Smooth muscle cell (in vitro differentiated cells): Measurements from ENCODE around the gene SHMT2. TPM values are rescaled to one million over a fixed set of nuclear protein-coding genes. Genes with fewer than 3 reads are reported as not detected.

Experiments used
- DNase-seq: peaks from one replicate; lab custom pipeline; 2025; ENCODE audit not compliant: unreplicated experiment; lab: John Stamatoyannopoulos, UW
- H2AFZ ChIP-seq: fragments of 200-600 bp; sonication (generic); 2 replicates; pipeline ENCODE4 v1.6.0; 2016; ENCODE audit warnings: antibody characterized with exemption, low read depth, mild to moderate bottlenecking
- H3F3A ChIP-seq: fragments of 200-600 bp; sonication (generic); 2 replicates; pipeline ENCODE4 v1.6.0; 2017; ENCODE audit warnings: antibody characterized with exemption, low read depth
- H3K27ac ChIP-seq: fragments of 200-600 bp; sonication (generic); 2 replicates; pipeline ENCODE4 v1.5.1; 2016; ENCODE audit warnings: low read depth, mild to moderate bottlenecking
- H3K27me3 ChIP-seq: fragments of 200-600 bp; sonication (generic); 2 replicates; pipeline ENCODE4 v1.6.1; 2016; ENCODE audit warnings: low read depth, mild to moderate bottlenecking
- H3K36me3 ChIP-seq: fragments of 200-600 bp; sonication (generic); 2 replicates; pipeline ENCODE4 v1.5.1; 2016; ENCODE audit warnings: low read depth
- H3K4me1 ChIP-seq: fragments of 200-600 bp; sonication (generic); 2 replicates; pipeline ENCODE4 v1.5.1; 2016; ENCODE audit warnings: low read depth
- H3K4me2 ChIP-seq: fragments of 200-600 bp; sonication (generic); 2 replicates; pipeline ENCODE4 v1.6.0; 2016; ENCODE audit warnings: mild to moderate bottlenecking
- H3K4me3 ChIP-seq: fragments of 200-600 bp; sonication (generic); 2 replicates; pipeline ENCODE4 v1.5.1; 2016; ENCODE audit warnings: mild to moderate bottlenecking
- H3K79me2 ChIP-seq: fragments of 200-600 bp; sonication (generic); 2 replicates; pipeline ENCODE4 v1.6.0; 2016; ENCODE audit warnings: low read depth, mild to moderate bottlenecking
- H3K9ac ChIP-seq: fragments of 200-600 bp; sonication (generic); 2 replicates; pipeline ENCODE4 v1.6.0; 2016; ENCODE audit warnings: low read depth
- H3K9me3 ChIP-seq: fragments of 200-600 bp; sonication (generic); replicated peaks from 2 replicates; pipeline ENCODE4 v1.5.1; 2016; ENCODE audit warnings: low read depth
- H4K20me1 ChIP-seq: fragments of 200-600 bp; sonication (generic); 2 replicates; pipeline ENCODE4 v1.6.0; 2016; ENCODE audit warnings: low read depth
- WGBS: methylation state at CpG from one replicate; pipeline ENCODE4 v1.1.7; 2016; ENCODE audit warnings: low lambda C conversion rate; 5-methylcytosine and 5-hydroxymethylcytosine counted together
- polyA plus RNA-seq: library from polyadenylated mRNA; unstranded; fragments of >200 nt; fragmentation: Nextera tagmentation; extraction: Ambion mirVana; gene quantifications from 2 replicates; pipeline ENCODE4 v1.2.1, GENCODE V29; 2016
- total RNA-seq: library from RNA; depleted of rRNA; stranded (reverse); fragments of >200 nt; gene quantifications from 2 replicates; pipeline ENCODE4 v1.2.3, GENCODE V29; 2014
- TF ChIP-seq, protein P1 (sequence below): fragments of 200-600 bp; sonication (generic); IDR thresholded peaks from 2 replicates; pipeline ENCODE4 v1.5.1; 2017; ENCODE audit warnings: borderline replicate concordance, mild to moderate bottlenecking, antibody characterized with exemption; ENCODE audit not compliant: insufficient read depth, poor library complexity, severe bottlenecking

Gene SHMT2
- total and polyA plus RNA-seq, 2 experiments from 2014 or later: 107 to 117 TPM

DNA sequence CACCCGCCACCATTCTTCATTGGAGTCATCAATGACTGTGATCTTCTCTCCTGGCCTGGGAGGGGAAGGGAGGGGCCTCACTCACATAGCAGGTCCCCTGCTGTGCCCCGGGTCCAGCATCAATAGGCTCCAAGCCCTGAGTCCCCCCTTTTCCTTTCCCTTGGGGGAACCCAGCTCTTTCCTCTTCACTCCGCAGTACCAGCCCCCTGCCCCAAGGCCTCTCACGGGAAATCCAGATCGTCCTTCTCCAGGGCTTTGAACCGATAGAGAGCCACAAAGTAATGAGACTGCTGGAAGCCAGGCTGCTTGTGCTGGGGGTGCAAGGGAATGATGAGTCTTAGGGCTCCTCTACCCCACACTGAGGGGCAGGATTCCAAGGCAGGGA lies 14.8 kb downstream of the SHMT2 start:
- no peaks in the 10 kb centered on the region for H3K36me3 ChIP-seq
- no peak overlapping the region for H2AFZ ChIP-seq
- no peak for DNase-seq
- H3K79me2 ChIP-seq: no peaks in the 10 kb centered on the region
- H3K4me1 ChIP-seq: peaks cover 28% of the 10 kb centered on the region
- TF ChIP-seq, protein P1, sequence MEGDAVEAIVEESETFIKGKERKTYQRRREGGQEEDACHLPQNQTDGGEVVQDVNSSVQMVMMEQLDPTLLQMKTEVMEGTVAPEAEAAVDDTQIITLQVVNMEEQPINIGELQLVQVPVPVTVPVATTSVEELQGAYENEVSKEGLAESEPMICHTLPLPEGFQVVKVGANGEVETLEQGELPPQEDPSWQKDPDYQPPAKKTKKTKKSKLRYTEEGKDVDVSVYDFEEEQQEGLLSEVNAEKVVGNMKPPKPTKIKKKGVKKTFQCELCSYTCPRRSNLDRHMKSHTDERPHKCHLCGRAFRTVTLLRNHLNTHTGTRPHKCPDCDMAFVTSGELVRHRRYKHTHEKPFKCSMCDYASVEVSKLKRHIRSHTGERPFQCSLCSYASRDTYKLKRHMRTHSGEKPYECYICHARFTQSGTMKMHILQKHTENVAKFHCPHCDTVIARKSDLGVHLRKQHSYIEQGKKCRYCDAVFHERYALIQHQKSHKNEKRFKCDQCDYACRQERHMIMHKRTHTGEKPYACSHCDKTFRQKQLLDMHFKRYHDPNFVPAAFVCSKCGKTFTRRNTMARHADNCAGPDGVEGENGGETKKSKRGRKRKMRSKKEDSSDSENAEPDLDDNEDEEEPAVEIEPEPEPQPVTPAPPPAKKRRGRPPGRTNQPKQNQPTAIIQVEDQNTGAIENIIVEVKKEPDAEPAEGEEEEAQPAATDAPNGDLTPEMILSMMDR: no peak
- WGBS: 84% methylated on average over 6 of the region's 6 CpGs
- H3K4me3 ChIP-seq: no peak overlapping the region
- H3K27ac ChIP-seq: no peak overlapping the region
- H3K27me3 ChIP-seq: peaks cover 18% of the 10 kb centered on the region
- no peaks in the 10 kb centered on the region for H3K9me3 ChIP-seq
- no peaks in the 10 kb centered on the region for H3F3A ChIP-seq
- no peak overlapping the region for H3K4me2 ChIP-seq
- H3K9ac ChIP-seq: no peak overlapping the region
- H4K20me1 ChIP-seq: peaks cover 35% of the 10 kb centered on the region

DNA sequence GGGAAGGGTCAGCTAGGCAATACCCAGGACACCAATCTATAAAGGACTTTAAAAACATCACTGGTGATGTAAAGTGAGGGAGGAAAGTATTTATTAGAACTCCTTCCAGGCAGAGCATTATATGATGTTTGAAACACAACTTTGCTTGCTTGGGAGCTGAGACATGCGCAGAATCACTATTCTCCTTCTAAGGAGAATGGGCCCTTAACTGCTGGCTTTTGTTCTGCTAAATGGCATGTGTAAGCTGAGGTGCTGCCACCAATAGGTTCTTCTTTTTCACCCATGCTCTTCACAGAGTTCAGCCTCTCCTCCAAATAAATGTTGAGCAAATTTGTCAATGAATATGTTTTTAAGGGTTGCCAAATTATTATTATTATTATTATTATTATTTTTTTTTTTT lies 17.5 kb downstream of the SHMT2 start:
- peaks cover 21% of the 10 kb centered on the region for H4K20me1 ChIP-seq
- H3K36me3 ChIP-seq: no peaks in the 10 kb centered on the region
- H3K4me1 ChIP-seq: peaks cover 8% of the 10 kb centered on the region
- H3F3A ChIP-seq: no peaks in the 10 kb centered on the region
- no peak overlapping the region for H3K27ac ChIP-seq
- H2AFZ ChIP-seq: no peak overlapping the region
- 65% methylated on average over 1 of the region's 1 CpG for WGBS
- H3K9ac ChIP-seq: no peak overlapping the region
- H3K4me2 ChIP-seq: no peak overlapping the region
- no peak overlapping the region for H3K4me3 ChIP-seq
- no peaks in the 10 kb centered on the region for H3K79me2 ChIP-seq
- H3K27me3 ChIP-seq: peaks cover 8% of the 10 kb centered on the region
- TF ChIP-seq, protein P1: no peak
- no peaks in the 10 kb centered on the region for H3K9me3 ChIP-seq
- no peak for DNase-seq

DNA sequence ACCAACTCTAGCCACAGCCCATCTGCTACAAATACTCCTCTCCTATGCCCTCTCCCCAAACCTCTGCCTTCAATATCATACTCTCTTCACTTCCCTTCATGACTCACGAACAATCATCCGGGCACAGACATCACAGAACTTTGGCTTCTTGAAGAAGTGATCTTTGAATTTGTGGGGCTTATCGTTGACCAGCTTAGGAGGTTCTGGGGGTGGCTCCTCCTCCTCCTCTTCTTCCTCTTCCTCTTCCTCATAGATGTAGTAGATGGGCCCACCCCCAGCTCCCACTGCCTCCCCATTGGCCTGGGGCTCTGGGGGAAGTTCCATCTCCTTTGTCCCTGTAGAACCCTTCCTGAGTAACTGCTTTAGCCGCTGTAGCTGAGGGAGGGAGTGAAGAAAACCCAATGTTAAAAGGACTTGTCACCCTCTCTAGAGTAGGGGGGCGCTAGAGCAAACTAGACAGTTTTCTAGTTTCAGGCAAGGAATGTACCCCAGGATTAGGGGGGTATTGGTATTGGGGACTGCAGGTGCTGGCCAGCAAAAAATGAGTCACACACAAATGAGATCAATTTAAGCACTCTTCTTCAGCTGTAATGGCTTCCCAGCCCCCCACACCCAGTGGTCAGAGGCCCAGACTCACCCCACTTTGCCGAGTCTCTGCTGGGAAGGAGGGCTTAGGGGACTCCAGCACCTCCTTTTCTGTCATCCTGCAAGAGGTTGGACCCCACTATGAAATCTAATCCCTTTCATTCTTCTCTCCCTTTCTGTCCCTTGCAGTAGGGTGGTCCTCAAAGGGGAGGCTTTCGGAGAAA lies 19.6 kb downstream of the SHMT2 start:
- no peaks in the 10 kb centered on the region for H3K27me3 ChIP-seq
- TF ChIP-seq, protein P1: no peak
- H3K4me3 ChIP-seq: no peak overlapping the region
- no peak overlapping the region for H3K4me2 ChIP-seq
- no peaks in the 10 kb centered on the region for H3K36me3 ChIP-seq
- WGBS: 90% methylated on average over 7 of the region's 7 CpGs
- peaks cover 5% of the 10 kb centered on the region for H4K20me1 ChIP-seq
- no peaks in the 10 kb centered on the region for H3K4me1 ChIP-seq
- no peaks in the 10 kb centered on the region for H3F3A ChIP-seq
- H3K27ac ChIP-seq: no peak overlapping the region
- H3K9ac ChIP-seq: no peak overlapping the region
- H2AFZ ChIP-seq: no peak overlapping the region
- H3K9me3 ChIP-seq: no peaks in the 10 kb centered on the region
- no peaks in the 10 kb centered on the region for H3K79me2 ChIP-seq
- no peak for DNase-seq

DNA sequence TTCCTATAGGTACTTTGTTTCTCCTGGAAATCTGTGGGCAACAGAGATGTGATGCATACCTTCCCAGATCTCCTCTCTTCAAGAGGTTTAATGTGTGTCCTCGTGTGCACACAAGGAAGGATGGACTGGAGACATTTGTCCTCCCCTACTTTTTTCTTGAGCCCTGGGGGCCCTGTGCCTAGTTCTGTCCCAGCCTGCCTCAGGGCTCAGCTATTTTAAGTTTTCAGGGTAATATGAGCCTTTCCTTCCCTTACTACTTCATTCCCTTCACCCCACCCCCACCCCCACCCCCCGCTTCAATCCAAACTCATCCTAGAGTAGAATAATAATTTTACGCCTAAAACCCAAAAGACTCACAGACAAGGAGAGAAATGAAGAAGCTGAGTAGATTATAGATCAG lies 21.0 kb downstream of the SHMT2 start:
- Histone ChIP-seq H3K4me3 (no peak overlapping the region), H2AFZ (no peak overlapping the region), H3K79me2 (no peaks in the 10 kb centered on the region), H3K27ac (no peak overlapping the region), H3K4me1 (no peaks in the 10 kb centered on the region), H3F3A (no peaks in the 10 kb centered on the region), H3K9ac (no peak overlapping the region), H3K27me3 (no peaks in the 10 kb centered on the region), H3K36me3 (no peaks in the 10 kb centered on the region), H3K4me2 (no peak overlapping the region), H4K20me1 (no peaks in the 10 kb centered on the region), H3K9me3 (no peaks in the 10 kb centered on the region)
- TF ChIP-seq, protein P1: no peak
- WGBS: 88% methylated on average over 3 of the region's 3 CpGs
- DNase-seq: no peak
